ENCODE measurements around the gene CFC1B.
"Not testable (repeated sequence)": the region's sequence is repeated elsewhere in the genome, so short reads cannot be mapped to it uniquely, and the experiment has no call there.

CFC1B gene

DNA sequence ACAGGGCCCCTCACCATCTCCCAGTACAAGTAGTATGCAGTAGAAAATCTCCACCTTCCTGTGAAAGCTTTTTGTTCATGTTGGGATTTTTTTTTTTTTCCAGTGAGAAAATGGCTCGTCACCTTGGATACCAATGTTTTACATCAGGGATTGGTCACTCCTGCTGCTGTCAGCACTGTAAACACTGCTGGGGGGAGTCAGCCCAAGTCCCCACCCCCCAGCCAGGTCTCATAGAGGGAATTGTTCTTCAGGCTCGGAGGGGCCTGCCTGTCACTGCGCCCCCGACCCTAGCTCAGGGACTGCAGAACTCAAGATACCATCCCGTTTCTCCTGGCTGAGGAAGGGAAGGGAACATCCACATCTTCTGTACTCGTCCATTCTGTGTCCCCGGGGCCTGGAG is at the start of gene CFC1B:
TSS of gene CFC1B (plus strand) at position 231 of the 400 bp plus-strand sequence. CDS start 263 bp downstream, outside the sequence.
- not testable (repeated sequence) for DNase-seq (ENCODE audit: extremely low read depth in 1 of 2, low read depth in 1 of 2)

DNA sequence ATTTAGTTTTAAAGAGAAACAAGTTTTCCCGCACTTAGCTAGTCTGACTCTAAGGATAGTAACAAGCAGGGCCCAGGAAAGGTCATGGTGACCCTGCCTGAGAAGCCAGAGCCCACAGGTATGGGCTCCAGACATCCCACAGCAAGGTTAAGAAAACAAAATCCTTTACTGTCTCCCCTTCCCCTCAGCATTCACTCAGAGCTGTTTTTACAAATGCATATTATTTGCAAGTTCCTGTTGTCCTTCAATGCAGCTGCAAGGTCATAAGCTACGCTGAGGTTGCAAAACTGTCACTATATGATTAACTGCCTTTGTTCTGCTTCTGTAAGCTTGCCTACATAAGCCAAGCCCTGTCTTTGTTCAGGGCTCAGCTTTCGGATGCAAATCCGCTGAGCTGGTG is 29.9 kb upstream of the CFC1B start:
- DNase-seq (ENCODE audit: extremely low read depth in 1 of 2, low read depth in 1 of 2): not testable (repeated sequence)

DNA sequence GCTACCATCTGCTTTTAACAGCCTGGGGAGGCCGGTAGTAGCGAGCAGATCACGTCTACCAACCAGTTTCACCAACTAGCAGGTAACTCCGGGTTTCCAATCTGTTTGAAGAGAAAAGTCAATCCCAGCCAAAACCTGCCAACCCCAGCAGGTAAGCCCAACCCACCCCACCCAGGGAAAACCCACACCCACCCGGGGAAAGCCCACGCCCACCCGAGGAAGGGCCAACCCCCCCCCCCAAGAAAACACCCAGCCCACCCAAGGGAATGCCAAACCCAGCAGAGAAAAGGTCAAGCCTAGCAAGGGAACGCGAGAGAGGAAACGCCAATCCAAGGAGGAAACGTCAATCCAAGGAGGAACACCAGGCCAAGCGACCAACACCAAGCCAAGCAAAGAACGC is 11.8 kb upstream of the CFC1B start, which contains the start of gene POTEI:
TSS of gene POTEI (minus strand) at position 101 of the 400 bp plus-strand sequence. CDS start at position 8, 93 bp downstream.
- DNase-seq (ENCODE audit: extremely low read depth in 1 of 2, low read depth in 1 of 2): not testable (repeated sequence)

DNA sequence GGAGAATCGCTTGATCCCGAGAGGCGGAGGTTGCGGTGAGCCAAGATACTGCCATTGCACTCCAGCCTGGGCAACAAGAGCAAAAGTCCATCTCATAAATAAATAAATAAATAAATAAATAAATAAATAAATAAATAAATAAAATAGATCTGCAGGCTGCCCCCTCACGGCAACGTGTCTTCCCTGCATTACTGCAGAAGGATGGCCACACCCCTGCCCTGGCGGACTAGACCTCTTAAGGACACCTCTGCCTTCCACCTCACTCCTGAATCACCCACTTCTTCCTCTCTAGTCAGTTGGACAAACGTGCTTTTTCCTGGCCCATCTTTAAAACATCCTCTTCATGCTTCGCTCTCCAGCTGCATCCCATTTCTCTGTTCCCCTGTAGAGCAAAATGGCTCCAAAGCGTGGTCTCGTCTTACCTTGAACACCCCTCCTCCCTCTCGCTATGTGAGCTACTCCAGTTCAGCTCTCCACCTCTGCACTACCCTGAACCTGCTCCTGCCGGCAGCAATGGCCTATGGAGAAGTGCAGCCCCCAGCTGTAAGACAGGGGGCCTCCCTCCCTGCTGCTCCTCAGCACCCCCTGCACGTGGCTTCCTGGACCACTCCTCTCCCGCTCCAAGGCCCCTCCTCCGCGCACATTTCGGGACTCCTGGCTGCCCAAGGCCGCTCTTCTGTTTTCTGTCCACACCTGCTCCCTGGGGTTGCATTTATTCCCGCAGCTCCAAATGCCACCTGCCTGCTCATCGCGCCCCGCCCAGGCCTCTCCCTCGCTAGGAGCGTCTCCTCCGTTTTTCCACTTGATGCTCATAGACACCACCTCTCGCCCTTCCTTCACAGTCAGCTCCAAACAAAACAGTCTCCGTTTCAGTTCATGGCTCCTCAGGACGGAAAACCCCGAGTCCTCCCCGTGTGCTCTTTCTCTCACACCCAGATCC is 9.9 kb upstream of the CFC1B start:
- not testable (repeated sequence) for DNase-seq (ENCODE audit: extremely low read depth in 1 of 2, low read depth in 1 of 2)

DNA sequence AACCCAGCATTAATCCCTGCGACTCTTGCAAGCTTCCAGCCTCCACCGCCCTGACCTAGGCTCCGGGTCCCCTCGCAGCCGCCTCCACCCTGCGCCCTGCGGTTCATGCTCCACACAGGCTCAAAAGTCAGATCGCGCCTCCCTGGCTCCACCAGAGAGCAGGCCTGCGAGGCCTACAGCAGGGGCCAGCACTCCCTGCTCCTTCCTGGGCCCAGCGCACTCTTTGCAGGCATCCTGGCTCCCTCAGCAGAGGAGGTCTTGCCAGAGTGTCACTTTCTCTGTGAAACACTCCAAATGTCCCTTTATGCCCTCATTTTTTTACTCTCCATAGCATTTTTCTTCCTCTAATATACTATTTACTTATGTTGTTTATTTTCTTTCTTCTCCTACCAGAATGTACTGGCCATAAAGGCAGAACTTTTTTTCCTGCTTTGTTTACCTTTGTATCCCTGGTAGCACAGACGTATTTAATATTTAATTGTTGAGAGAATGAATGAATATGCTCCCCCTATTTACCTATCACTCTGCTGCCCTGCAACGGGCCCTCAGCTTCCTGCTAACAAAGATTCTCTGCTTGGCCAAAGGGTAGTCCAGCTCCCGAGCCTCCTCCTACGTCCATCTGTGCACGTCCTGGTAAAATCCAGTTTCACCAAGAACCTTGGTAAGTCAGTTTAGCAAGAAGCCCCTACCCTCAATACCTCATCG is 9.1 kb upstream of the CFC1B start:
- DNase-seq (ENCODE audit: extremely low read depth in 1 of 2, low read depth in 1 of 2): not testable (repeated sequence)

DNA sequence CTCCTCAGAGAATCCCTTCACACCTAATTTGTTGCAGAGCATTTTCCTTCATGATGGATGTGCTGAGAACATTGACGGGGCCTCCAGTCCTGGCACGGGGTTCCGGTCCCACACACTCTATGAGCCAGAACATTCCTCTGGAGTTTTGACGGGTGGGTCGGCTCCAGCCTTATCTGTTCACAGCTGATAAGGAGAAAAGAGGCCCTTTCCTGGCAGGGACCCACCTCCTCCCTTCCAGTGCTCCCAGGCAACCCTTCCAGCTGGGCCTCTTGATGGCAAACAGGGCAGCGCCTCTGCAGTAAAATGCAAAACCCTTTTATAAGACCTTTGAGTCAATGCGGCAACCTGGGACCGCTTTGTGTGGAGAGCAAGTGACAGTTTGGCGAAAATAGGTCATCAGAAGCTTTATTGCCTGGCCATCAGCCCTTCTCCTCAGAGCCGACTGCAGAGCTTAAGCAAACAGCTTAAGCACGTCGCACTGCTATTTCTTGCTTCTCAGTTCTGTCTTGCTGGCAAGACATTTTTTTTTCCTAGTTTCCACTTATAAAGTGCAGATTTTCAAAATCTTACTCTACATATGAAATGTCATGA is 2.4 kb upstream of the CFC1B start:
- DNase-seq (ENCODE audit: extremely low read depth in 1 of 2, low read depth in 1 of 2): not testable (repeated sequence)

DNA sequence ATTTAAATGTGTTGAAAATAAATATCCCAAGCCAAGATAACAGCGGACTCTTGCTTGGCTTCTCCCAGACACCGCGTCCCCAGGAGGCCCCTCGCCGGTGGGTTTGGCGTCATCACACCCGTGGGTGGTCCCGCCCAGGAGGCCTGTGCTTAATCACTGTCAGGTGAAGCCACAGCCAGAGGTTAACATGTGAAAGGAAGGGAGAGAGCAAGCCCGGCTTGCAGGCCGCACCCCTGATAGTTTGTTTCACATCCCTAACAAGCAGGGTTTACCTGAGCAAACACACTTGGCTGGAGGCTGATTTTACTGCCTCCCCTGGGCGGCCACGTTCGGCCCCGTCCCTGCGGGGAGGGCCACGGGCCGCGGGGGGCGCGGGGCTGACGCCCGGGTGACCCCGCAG is 1.4 kb downstream of the CFC1B start:
- not testable (repeated sequence) for DNase-seq (ENCODE audit: extremely low read depth in 1 of 2, low read depth in 1 of 2)

DNA sequence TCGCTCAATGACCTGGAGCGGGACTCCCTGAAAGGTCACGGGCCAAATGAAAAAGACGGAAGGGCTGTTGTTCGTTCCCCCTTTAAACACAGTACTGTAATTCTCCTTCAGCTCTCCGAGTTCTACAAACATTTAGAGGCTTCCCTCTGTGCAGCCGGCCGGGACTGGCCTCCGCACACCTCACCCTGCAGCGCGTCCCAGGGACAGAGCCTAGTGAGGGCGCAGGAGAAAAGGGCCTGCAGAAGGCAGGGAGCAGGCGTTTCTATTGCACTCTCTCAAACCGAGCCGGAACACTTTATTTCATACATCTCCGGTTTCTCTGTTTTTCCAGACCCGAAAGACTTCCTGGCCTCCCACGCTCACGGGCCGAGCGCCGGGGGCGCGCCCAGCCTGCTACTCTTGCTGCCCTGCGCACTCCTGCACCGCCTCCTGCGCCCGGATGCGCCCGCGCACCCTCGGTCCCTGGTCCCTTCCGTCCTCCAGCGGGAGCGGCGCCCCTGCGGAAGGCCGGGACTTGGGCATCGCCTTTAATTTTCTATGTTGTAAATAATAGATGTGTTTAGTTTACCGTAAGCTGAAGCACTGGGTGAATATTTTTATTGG is 6.4 kb downstream of the CFC1B start:
- DNase-seq (ENCODE audit: extremely low read depth in 1 of 2, low read depth in 1 of 2): not testable (repeated sequence)

DNA sequence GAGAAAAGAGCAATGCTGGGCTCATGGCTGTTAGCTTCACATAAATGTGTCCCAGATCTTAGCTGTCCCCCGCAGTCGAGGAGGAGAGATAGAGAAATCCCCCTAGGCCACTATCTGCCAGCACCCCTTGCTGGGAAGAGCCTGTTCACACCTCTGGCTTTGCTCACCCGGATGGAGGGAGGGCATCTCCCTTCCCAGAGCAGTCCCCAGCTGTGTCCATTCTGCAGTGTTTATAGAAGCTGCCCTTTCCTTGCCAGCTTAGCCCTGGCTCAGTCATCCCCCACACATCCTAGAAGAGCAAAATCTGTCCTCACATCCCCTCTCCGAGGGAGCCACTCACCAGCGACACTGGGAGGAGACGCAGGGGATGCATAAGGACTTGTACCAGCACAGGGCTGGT is 8.5 kb downstream of the CFC1B start:
- DNase-seq (ENCODE audit: extremely low read depth in 1 of 2, low read depth in 1 of 2): not testable (repeated sequence)

DNA sequence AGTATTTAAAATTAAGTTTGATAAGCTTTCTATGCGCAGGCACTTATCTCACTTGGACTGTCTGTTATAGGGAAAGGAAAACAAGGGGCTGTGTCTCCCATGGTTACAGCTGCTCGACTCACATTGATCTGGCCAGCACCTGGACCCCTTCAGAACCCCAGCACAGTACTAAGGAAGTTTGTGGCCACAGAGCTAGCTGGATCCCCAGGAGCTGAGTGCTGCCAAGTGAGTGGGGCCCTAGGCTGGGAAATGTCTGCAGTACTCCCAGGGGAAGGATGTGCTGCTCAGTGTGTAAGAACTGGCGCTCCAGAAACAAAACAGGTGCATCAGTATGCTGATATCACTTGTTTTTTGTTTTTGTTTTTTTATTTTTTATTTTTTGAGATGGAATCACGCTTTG is 9.2 kb downstream of the CFC1B start:
- DNase-seq (ENCODE audit: extremely low read depth in 1 of 2, low read depth in 1 of 2): not testable (repeated sequence)

DNA sequence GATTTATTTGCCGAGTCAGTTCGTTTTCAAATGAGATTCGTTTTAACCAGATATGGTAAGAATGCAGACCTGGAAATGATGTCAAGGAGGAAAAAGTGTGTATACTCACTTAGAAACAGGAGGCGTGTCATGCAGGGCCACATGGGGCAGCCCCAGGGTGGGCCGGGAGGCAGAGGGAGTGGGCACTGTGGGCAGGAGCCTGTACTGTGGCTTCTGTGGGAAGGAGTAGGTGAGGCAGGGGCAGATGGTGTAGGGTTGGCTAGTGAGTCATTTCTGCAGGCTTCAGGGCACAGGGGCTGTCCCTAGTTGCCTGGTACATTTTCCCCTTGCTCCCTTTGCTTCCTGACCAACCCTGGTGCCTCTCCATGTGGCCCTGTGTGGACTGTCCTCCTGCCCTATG is 10.2 kb downstream of the CFC1B start:
- DNase-seq (ENCODE audit: extremely low read depth in 1 of 2, low read depth in 1 of 2): not testable (repeated sequence)

DNA sequence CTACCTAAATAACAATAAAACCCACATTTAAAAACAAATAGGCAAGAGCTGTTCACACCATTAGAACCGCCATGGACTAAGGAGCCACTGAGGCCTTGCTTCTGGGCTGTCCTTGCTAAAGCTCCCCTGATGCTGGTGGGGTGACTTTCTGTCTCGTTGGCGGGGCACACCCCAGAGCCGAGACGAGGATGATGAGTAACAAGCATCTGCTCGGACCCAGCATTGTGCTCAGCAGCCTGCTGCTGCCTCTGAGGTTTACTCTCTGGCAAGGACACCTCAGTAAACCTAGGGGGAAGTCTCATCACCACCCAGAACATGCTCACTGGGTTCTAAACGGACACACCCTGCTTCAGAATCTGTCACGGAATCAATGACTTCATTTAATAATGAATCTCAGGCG is 10.7 kb downstream of the CFC1B start:
- DNase-seq (ENCODE audit: extremely low read depth in 1 of 2, low read depth in 1 of 2): not testable (repeated sequence)

DNA sequence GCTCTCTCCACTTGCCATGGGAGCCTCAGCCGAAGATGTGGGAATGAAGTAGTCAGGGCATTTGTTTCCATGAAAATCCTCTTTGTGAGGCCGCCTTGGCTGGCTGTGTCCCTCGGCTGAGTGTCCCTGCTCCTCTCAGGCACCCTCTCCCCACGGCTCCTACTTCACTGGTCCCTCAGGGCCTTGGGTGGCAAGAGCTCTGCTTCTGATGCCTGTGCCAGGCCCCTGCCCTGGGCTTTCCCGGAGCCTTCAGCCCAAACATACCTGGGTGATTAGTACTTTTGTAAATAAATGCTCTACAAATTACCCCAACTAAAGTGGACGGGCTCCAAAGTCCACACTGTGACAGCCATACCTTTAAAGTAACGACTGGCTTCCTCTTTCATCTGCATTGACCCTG is 15.6 kb downstream of the CFC1B start:
- not testable (repeated sequence) for DNase-seq (ENCODE audit: extremely low read depth in 1 of 2, low read depth in 1 of 2)

DNA sequence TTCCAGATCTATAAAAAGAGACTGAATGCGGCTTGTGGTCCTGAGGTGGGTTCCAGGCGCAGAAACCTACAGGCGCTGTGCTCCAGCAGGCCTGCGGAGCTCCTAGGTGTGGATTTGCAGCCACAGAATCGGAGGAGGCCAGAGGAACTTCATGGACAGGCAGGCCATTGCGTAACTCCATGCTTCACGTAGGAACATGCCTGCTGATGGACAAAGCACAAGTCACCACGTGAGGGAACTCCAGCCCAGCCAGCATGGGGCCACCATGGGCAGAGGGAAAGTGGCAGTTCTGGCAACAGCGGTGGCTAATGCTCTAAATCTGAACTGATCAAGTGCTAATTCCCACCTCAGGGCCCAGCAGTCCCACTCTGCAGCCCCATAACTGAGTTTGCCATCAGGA is 17.2 kb downstream of the CFC1B start:
- not testable (repeated sequence) for DNase-seq (ENCODE audit: extremely low read depth in 1 of 2, low read depth in 1 of 2)

DNA sequence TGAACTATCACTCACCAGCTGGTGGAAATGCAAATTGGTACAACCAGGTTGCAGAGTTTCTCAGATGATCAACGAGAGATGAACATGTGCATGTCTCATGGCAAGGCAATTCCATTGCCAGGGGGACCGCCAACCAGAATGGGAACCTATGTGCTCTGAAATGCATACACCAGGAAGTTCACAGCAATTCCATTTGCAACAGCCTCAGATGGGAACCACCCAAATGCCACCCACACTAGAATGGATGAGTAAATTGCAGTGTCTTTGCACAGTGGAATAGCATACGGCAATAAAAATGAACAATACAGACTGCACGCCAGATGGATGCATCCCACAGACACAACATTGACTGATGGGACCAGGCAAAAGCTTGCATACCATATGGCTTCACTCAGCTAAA is 21.8 kb downstream of the CFC1B start:
- DNase-seq (ENCODE audit: extremely low read depth in 1 of 2, low read depth in 1 of 2): not testable (repeated sequence)

DNA sequence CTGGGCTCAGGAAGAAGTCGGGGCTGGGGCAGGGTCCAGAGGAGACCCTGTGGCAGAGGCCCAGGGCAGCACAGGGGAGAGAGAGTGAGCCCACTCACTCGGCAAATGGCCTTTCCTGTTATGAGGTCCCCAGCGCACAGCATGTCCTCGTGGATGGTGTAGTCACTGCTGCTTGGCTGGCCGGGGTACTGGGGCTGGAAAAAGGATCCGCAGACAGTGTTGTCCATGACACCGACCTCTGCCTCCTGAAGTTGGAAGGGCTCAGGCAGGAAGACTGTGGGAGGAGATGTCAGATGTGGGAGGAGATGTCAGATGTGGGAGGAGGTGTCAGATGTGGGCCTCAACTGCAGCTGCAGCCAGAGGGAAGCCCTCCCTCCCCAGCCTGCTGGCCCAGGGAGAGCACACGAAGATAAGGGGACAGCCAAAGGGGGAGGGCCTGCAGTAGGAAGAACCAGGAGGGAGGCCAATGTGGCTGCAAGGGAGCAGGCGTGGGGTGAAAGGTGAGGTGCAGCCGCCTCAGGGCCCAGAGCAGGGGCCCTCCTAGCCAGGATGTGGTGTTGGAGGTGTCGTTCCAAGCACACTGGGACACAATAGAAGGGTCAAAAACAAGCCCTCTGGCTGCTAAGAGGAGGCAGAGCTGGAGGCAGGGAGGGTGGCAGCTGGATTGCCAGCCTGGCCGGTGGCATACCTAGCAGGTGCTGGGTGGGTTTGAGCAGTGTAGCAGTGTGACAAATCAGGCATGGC is 22.9 kb downstream of the CFC1B start:
- not testable (repeated sequence) for DNase-seq (ENCODE audit: extremely low read depth in 1 of 2, low read depth in 1 of 2)

DNA sequence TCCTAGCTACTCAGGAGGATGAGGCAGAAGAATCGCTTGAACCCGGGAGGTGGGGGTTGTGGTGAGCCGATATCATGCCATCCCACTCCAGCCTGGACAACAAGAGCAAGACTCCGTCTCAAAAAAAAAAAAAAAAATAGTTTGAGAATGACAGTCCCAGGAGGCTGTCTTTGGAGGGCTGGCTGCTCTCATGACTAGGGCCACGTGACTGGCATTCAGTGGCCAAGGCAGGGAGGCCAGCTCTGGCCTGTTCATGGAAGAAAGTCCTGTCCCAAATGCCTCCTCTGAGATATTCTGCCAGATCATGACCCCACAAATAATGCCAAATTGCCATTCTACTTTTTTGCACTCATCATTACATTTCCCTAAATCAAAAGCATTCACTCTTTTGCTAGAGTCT is 24.0 kb downstream of the CFC1B start:
- DNase-seq (ENCODE audit: extremely low read depth in 1 of 2, low read depth in 1 of 2): not testable (repeated sequence)

DNA sequence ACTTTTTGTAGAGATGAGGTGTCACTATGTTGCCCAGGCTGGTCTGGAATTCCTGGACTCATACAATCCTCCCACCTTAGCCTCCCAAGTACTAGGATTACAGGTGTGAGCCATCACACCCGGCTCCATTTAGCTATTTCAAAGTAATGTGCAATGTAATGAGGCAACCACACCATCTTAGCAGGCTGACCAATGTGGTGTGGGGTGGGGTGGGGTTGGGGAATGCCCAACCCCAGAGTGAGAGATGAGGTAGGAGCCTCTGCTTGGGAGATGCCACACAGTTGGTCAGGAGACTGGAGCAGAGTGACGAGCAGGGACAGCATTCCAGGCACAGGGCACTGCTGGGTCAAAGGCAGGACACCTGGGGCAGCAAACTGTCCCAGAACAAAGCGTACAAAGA is 27.4 kb downstream of the CFC1B start:
- DNase-seq (ENCODE audit: extremely low read depth in 1 of 2, low read depth in 1 of 2): not testable (repeated sequence)

DNA sequence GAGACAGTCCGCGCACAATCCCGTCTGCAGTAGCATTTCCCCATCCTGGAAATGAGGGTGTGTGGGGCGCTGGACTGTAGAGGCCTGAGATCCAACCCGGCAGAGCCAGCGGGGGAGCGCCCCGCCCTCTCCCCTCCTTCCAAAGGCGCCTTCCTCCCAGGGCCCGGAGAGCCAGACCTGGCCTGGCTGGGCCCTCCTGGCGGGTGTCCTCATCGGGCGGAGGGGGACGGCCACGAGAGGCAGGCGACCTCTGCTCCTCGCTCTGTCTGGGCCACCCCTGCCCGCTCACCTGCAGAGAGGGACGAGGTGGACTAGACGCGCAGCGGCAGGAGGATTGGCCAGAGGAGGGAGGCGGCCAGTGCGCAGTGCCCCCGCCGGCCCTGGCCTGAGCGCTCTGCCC is 28.5 kb downstream of the CFC1B start:
- not testable (repeated sequence) for DNase-seq (ENCODE audit: extremely low read depth in 1 of 2, low read depth in 1 of 2)

DNA sequence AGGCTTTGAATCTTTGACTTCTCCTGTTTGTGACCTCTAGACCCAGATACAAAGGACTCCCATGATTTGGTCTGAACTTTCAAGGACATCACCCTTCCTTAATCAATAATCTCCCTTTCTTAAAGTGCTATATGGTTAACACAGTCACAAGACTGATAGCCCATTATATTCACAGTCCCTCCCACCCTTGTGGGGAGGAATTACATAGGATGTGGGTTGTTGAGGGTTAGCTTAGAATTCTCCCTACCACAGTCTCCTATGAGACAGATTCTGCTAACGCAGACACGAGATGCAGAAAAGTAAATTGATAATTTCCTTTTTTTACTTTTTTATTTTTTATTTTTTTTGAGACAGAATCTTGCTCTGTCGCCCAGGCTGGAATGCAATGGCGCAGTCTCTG is 33.2 kb downstream of the CFC1B start:
- not testable (repeated sequence) for DNase-seq (ENCODE audit: extremely low read depth in 1 of 2, low read depth in 1 of 2)

Measured in activated CD8-positive, alpha-beta memory T cell treated with anti-CD3 and anti-CD28 coated beads for 1 hour (primary cell).